Astrocyte (in vitro differentiated cells and primary cell): Measurements from ENCODE around the gene P4HB.

Experiments used
- CTCF ChIP-seq: IDR thresholded peaks from 2 replicates; pipeline ENCODE4 v1.5.1; 2011; ENCODE audit warnings: low read depth, mild to moderate bottlenecking, inconsistent platforms, low read length, moderate library complexity; ENCODE audit not compliant: insufficient read depth
- EZH2 ChIP-seq: IDR thresholded peaks from 2 replicates; pipeline ENCODE4 v1.6.1; 2012; ENCODE audit warnings: mild to moderate bottlenecking, low read length, inconsistent platforms; ENCODE audit not compliant: insufficient read depth

GRCh38 chr17:81870131-81870980, 10.0 kb upstream of the P4HB start:
- TF ChIP-seq CTCF (no peak), EZH2 (no peak)
